Ovary (tissue), 3 donors: ENCODE results near the gene ZNF804B.

Source experiments
- CTCF ChIP-seq, 3 donors: fragments of 450-650 bp in 2 of 3; fragments of 200-600 bp in 1 of 3; IDR thresholded peaks; one replicate each; pipeline versions ENCODE4 v1.5.1 to v1.8.0; 2016 to 2022; ENCODE audit warnings: antibody characterized with exemption in 3 of 3, mild to moderate bottlenecking in 1 of 3
- POLR2A ChIP-seq: fragments of 450-650 bp; IDR thresholded peaks from one replicate; pipeline ENCODE4 v1.6.1; 2017; ENCODE audit warnings: antibody characterized with exemption, mild to moderate bottlenecking, moderate library complexity
- donor health status: DM: no; HTN: no; CAD: no.

GRCh38 chr7:88818552-88818951 lies 59.1 kb downstream of the ZNF804B start:
- TF ChIP-seq POLR2A = no peak
- TF ChIP-seq CTCF (IDR thresholded peaks at IDR 0.05) = no peak
